GF-D8 (cell line): ENCODE results near the gene UNC13C.
"Not testable (repeated sequence)": the region's sequence is repeated elsewhere in the genome, so short reads cannot be mapped to it uniquely, and the experiment has no call there.

Experiments
- DNase-seq: peaks from one replicate; lab custom pipeline; 2025; lab: John Stamatoyannopoulos, UW

Gene UNC13C

DNA sequence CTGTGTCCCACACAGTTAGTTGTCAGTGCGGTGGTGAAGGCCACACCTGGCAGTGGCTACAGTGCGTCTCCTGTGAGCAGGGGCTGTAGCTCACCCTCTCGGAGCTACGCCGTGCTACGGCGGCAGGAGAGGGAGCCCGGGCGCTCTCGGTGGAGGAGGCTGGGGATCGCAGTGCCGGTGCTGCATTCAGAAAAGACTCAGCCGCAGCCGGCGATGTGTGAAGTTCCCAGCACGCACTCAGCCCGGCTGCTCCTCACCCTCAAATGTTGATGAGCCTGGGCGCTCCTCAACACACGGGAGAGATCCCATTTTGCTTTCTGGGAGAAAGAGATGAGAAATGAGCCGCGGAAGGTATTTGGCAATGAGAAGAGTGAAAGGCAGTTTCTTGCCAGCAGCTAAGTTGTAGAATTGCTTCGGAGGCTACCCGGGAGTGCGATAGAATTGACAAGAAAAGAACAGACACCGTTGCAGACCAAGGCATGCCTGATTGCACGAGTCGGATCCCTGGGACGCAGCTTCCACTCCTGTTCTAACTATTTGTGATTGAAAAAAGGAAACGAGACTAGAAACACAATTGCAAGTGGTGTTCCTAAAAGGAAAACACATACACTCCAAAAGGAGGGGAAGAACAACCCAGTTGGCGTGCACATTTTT lies at the start of gene UNC13C:
Gene UNC13C, plus strand, starts transcription at position 189 of the 654 bp plus-strand sequence. CDS start 34,463 bp downstream, outside the sequence.
- no peak for DNase-seq

DNA sequence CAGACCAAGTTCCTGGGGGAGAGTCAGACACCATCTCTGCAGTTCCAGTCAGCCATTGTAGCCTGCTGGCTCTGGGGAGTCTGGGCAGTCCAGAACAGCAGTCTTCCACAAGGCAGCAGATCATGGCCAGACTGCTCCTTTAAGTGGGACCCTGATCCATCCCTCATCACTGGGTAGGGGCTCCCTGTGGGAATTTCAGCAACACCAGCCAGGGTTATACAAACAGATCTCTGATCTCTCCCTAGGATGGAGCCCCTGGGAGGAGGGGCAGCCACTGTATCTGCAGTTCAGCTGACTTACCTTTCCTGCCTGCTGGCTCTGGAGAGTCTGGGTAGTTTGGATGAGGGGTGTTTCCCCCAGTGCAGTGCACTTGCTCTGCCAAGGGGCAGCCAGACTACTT lies 42.1 kb upstream of the UNC13C start:
- DNase-seq: no peak

DNA sequence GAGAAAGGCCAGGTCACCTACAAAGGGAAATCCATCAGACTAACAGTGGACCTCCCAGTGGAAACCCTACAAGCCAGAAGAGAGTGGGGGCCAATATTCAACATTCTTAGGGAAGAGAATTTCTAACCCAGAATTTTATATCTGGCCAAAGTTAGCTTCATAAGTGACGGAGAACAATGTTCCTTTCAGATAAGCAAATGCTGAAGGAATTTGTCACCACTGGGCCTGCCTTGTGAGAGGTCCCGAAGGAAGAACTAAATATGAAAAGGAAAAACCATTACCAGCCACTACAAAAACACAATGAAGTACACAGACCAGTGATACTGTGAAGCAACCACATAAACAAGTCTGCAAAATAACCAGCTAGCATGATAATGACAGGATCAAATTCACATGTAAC lies 40.6 kb upstream of the UNC13C start:
- not testable (repeated sequence) for DNase-seq

DNA sequence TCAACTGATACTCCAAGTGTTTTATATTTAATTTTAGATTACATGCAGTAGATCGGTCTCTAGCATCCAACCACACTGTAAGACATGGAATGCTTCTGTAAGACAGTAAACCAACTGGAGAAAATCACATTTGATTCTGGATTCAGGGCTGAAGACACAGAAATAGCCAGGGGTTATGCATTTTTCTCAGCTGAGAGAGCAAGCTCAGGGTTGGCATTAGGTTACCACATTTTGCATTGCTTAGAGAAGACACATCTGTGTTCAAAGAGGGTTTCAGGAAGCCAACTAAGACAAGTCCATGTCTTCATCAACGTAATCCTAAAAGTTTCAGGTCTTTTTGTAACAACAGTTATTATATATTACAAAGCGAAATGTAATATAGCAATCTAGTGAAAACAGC lies 27.7 kb upstream of the UNC13C start:
- no peak for DNase-seq

DNA sequence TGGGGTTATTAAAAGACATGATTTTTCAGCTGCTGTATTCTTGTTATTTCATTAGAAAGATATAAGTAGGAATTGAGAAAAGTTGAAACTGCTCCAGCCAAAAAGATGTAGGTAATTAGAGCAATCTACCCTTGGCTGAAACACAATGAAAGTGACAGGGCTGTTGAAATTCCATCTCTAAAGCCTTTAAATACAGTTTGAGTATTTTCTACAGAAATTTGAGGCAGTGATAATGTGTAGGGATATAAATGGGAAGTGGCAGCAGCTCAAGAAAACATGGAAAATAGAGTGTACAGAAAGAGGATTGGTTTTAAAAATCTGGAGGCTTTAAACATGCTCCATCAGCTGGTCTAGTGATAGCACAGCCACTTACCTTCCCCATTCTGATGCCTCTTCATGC lies 22.8 kb upstream of the UNC13C start:
- no peak for DNase-seq

DNA sequence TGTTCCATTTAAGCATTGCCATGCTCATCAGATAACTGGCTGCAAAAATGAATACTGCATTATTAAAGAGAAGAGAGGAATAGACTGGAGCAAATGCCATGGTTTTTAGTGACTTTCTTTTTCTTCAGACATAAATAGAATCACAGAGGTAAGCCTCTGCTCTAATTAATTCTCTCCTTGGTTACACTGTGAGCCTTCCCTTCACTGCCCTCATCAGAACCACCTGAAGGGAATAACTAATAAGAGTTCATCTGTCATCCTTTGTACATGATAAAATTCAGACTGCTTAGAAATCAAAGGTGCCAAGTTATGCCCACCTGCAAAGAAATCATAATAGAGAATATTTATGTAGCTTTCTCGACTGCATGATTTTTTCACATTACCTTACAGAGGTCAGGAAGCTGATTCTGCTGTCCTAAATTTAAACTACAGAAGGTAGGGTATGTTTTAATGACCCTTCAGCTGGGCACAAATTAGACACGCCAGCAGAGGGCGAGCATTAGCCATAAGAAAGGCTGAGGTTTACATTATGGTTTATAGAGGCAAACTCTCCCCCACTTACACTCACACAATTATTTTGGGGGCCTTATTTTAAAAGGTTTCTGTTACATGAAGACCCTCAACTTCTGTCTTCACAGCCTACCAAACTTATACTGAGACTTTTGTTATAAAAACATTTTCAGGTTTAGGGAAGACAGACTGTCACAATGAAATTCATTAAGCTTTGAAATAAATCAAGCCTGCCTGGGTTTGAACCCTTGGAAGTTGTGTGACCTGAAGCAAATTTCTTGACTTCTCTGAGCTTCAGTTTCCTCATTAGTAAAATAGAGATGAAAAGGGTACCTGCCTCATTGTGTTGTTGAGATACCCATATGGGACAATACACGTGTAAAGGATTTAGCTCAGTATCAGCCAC lies 15.3 kb upstream of the UNC13C start:
- DNase-seq: no peak

DNA sequence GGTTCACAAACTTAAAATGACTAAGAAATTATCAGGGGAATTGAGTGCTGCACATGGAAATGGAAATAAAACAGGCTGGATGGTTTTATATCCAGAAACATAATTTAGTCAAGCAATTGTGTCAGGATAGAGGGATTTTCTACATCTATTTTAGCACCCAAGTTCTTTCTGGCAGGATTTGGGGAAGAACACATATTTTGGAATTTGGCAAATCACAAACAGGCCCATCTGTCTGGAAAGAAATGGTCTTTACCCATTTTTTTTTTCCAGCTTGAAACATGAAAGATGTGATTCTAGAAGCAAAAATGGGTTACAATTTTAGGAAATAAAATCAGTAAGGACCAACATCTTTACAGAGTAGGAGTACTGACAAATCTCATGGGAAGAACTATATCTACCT lies 14.4 kb upstream of the UNC13C start:
- no peak for DNase-seq

DNA sequence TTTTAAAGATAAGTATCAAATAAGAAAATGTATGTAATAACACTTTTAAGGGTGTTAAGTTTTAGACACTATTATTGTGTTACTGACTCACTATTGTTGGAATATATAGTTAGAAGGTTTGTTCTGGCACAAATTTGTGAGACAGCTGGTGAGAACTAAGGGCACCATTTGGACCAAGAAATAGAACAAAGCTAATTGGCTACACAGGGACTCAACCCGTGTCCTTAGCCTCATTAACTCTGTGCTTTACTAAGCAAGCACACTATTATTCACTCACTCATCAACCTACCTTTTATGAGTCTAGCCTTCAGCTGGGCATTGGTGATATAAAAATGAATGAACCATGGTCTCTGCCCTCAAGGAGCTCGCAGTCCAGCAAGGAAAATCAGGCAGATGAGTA lies 4.1 kb upstream of the UNC13C start:
- no peak for DNase-seq

DNA sequence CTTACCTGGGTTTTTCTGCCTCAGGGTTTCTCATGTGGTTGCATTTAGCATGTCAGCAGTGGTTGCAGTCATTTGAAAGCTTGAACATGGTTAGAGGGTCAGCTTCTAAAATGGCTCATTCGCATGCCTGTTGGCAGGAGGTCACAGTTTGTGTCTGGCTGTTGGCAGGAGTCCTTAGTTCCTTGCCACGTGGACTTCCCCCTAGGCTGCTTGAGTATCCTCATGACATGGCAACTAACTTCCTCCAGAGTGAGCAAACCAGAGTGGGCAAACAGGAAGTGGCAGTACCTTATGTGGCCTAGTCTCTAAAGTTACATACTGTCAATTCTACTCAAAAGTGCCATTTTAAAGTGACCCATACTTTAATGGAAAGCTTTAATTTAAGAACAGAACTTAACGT lies 3.4 kb upstream of the UNC13C start:
- no peak for DNase-seq

DNA sequence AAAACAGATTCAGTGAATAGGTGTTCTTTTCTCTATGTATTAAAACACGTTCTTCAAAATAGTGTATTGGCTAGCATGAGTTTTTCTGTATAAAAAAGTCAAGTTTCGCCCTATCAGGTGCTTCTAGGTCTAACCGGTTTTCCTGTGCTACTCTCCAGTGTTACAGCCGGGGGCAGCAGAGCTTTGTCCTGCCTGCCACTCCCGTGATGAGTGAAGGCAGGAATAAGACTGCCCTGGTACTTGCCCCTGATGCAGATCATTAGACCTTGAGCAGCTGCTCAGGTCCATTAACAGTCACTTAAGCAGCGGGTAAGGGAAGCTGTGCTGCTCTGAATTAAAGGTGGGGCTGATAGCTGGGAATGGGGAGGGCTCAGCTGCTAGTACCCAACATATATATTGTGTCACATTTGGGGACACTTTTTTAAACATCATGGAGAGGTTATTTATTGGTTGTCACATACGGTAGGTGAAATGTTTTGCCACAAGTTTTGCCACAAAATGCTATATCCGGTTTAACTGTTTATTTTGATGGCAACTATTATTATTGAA lies 1.3 kb upstream of the UNC13C start:
- DNase-seq: no peak

DNA sequence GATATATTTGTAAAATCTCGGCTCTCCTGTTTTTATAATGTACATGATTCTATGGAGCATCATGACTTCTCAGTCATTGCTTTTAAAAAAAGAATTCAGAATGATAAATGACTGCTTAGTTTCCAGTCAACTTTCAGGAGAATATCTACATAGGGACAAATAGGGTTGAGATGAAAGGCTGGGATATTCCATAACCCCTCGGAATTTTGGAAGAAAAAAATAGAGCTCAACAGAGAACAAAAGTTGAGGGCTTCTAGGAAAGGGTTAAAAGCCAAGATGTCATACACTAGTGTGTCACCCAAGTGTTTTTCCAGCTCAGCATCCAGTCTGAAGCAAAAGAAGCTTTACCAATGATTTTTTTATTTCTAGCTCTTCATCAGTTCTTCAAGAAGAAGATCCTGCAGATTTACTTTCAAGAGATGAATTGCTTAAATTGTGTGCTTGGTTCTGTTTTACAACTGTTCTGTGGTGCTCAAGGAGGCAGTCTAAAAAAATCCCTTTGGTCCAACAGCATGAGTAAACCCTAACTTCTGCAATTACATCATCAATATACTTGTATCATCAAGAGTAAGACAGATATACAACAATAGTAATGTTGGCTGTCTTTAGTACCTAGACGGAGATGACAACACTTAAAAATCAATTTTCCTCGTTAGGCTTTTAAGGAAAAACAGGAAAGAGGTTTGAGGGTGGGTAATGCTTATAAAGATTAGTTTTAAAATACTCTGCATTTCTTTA lies 979 bp downstream of the UNC13C start:
- DNase-seq: no peak

DNA sequence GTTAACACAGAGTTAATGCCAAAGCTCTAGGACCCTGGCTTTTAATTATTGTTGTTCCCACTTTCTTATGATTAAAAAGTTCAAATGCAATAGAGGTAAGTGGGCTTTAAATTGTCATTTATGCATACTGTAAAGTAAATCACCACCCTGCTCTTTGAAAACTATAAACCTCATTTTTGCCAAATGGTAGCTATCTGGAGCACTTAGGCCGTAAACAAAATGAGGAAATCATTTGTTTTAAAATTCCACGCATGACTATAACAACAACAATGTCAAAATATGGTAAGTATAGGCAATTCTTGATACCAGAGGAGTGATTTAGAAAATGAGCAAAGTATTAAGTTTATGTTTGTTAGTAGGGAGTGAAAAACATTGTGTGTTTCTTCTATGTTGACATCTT lies 1.8 kb downstream of the UNC13C start:
- no peak for DNase-seq

DNA sequence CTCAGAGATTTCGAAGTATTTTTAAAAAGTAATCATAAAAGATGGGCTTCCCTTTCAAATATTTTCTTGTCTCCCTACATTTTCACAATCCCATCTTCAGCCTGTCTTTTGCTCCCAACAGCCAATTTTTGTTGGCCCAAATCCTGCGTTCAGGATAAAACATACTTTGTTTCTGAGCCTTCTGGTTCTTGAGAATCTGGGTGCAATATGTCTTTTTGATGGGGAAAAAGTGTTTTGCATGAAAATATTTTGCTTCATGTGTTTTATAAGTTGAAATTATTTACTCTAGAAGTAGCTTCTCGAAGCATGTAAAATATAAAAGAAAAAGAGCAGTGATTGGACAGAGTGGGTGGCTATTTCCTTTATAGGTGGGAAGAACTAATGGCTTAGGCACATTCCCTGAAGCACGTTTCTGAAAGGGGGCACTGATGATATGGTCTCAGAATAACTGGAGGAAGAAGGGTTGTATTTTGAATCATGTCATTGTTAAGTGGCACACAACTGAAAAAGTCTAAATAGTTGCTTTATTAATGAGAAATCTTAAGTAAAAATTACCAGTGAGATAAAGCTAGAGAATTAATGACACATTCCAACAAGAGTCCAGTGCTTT lies 3.9 kb downstream of the UNC13C start:
- DNase-seq: no peak

DNA sequence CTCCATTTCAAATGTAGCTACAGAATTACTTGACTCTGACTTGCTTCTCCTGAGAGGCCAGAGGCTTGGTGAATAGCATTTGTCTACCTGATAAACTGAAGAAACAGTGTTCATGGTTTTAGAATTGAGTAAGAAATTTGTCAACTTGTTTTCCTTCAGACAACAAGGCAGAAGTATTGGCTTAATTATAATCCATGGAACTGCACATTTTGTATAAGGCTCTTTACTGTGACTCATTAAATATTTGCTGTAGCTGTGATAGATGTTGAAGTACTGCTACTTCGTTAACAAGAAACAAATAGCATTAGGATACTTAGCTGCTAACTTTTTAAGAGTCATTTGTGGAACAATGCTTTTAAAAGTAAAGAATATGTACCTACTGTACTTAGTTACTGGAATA lies 4.6 kb downstream of the UNC13C start:
- DNase-seq: no peak

DNA sequence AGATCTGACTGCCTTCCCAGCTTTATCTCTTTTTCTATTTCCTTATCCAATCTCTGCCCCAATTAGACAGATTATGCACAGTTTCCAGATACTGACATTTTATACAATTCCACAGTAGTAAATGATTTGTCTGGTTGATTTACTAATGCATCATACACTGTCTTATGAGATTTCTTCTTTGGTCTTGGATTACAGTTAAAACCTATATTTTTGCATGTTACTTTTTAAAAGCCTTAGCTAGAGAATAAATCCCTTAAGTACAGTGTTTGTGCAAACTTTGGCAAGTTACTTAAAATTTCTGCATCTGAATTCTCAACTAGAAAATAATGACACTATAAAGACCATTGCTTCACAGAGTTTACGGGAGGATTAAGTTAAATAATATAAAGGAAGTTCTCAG lies 6.0 kb downstream of the UNC13C start:
- DNase-seq: no peak

DNA sequence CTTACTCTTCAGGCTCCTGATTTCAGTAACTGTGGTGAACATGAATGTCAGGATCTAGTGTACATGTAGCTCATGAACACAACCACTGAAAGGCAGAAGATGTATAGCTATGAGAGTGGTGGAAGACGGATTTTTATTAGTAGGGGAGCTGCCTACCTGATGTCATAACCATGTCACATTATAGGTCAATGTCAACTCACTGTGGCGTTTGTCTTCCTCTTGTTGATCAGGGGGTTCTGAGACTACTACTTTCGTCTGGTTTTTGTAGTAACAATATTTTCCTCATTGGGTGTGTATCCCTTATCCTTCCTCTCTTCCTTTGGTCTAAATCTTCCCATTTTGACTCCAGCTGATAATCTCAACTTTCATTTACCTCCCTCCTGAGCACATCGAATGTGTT lies 7.3 kb downstream of the UNC13C start:
- DNase-seq: no peak

DNA sequence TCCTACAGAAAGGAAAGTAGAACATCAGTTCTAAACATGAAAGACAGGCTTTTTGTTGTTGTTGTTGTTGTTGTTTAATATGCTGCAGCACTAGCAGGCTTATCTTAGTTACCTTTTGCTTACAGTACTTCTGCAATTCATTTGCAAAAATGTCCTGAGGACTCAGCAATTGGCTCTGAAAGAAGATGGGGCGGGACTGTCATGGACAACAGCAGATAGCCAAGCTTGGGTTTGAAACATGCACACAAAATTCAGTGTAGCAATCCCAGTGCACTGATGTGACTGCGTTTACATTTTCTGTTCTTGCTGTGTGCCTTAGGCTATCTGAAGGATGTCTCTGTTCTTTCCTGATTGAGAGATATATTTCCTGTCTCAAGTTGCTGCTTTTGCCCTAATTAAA lies 9.2 kb downstream of the UNC13C start:
- no peak for DNase-seq

DNA sequence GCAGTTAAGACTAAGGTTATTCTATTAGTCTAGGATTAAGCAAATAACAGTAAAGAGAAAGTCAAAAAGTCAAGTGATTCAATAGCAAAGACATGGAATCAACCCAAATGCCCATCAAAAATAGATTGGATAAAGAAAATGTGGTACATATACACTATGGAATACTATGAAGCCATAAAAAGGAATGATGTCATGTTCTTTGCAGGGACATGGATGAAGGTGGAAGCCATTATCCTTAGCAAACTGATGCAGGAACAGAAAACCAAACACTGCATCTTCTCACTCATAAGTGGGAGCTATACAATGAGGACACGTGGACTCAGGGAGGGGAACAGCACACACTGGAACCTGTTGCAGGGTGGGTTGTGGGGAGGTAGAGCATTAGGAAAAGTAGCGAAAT lies 29.0 kb downstream of the UNC13C start:
- no peak for DNase-seq

DNA sequence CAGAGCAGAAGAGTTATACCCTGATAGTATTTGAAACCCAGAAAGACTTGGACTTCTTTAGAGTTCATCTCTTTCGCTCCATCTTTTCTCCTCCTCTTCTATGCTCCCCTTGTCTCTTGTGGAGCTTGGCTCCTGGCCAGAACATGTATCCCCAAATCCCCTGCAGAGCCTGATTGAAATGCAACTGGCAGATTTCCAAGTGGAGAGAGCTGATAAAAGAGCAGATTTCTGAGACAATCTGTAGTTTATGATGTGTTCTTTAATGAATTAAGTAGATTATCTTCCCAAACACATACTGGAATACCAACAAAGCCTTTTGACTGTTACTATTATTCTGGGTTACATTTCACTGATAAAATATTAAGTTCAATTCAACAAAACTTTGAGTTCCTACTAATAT lies 33.4 kb downstream of the UNC13C start:
- DNase-seq: no peak

DNA sequence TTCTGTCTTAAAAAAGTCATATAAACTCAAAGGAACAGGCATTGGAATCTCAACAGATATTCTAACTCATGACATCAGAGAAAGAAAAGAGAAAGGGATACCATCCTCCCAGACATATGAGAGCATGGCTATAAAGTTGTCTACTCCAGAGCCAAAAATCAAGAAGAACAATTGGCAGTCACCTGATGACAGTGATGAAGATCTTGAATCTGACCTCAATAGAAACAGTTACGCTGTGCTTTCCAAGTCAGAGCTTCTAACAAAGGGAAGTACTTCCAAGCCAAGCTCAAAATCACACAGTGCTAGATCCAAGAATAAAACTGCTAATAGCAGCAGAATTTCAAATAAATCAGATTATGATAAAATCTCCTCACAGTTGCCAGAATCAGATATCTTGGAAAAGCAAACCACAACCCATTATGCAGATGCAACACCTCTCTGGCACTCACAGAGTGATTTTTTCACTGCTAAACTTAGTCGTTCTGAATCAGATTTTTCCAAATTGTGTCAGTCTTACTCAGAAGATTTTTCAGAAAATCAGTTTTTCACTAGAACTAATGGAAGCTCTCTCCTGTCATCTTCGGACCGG lies 35.9 kb downstream of the UNC13C start:
- no peak for DNase-seq

DNA sequence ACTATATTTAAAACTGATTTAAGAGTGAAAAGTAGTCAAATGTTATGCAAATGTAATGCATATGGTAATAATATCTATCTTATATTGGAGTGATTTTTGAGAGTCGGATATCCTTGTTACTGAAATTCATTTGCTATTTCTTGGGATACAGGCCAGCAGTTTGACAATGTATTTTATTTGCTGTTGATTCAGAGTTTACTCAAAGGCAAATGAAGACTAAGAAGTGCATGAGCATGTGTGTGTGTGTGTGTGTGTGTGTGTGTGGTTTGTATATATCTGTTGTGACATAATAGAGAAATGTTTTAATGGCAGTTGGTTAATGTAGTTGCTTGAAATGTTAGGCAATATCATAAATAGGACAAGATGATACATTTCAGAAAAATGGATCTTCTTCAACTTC lies 39.0 kb downstream of the UNC13C start:
- no peak for DNase-seq

DNA sequence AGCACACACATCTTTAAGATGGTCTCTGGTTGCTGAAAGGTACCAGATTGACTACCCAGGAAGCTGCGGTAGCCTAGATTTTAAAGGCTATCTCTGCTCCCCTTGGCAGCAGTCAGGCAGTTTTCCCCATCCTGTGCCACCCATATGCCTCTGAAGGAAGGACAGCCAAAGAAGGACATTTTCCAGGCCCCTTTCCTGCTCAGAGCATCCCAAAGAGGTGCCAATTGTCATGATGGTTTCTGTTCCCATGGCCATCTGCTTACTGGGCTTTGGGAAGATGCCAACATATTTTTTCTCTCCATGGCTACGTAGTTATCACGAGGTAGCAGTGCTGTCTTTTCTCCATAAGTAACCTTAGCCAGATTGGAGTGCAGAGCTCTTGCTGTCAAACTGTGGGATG lies 39.7 kb downstream of the UNC13C start:
- DNase-seq: no peak
